Measurements from ENCODE around the gene IFT88. TPM values are rescaled to one million over a fixed set of nuclear protein-coding genes. Genes with fewer than 3 reads are reported as not detected.

IFT88 gene
- total RNA-seq, 2 experiments from 2014 or later, result 6.6 to 7.7 TPM

DNA sequence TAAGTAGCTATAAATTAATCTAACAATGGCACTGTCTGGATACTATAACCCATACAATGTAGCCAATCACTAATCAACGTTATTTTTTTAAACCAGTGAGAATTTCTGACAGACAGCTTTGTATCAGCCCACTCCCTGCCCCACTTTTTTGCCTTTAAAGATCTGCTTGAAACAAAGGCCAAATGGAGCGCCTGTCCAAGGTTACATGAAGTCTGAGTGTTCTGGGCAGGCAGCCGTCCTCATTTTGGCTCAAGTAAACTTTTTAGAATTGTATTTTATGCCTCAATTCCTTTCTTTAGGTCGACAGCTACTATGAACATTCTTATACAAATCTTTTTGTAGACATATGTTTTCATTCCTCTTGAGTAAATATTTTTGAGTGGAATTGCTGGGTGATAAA is 6.2 kb downstream of the IFT88 start:
- H3K4me1 Mint-ChIP-seq, result peaks cover 4% of the 10 kb centered on the region
- peaks cover 5% of the 10 kb centered on the region for H3K9me3 Mint-ChIP-seq
- POLR2A ChIA-PET, result interaction anchor here (0.6 kb wide), 1 partner anchor 138 kb away, joined by 4 read pairs; no protein-coding TSS in a partner anchor
- DNase-seq, result no peak
- H3K4me3 Mint-ChIP-seq, result no peak overlapping the region
- H3K27ac Mint-ChIP-seq, result no peak overlapping the region
- ATAC-seq (ENCODE audit: low read depth), result no peak
- no peaks in the 10 kb centered on the region for H3K27me3 Mint-ChIP-seq
- peaks cover 21% of the 10 kb centered on the region for H3K36me3 Mint-ChIP-seq

- no peaks in the 10 kb centered on the region for H3K27me3 Mint-ChIP-seq
- H3K36me3 Mint-ChIP-seq, result peaks cover 23% of the 10 kb centered on the region
- ATAC-seq (ENCODE audit: low read depth), result no peak
- peaks cover 5% of the 10 kb centered on the region for H3K9me3 Mint-ChIP-seq
- POLR2A ChIA-PET, result no interaction called here
- no peak overlapping the region for H3K27ac Mint-ChIP-seq
- no peak for DNase-seq
- peaks cover 2% of the 10 kb centered on the region for H3K4me1 Mint-ChIP-seq
- H3K4me3 Mint-ChIP-seq, result no peak overlapping the region
Observed at GRCh38 chr13:20573636-20574035, 6.7 kb downstream of the IFT88 start.

DNA sequence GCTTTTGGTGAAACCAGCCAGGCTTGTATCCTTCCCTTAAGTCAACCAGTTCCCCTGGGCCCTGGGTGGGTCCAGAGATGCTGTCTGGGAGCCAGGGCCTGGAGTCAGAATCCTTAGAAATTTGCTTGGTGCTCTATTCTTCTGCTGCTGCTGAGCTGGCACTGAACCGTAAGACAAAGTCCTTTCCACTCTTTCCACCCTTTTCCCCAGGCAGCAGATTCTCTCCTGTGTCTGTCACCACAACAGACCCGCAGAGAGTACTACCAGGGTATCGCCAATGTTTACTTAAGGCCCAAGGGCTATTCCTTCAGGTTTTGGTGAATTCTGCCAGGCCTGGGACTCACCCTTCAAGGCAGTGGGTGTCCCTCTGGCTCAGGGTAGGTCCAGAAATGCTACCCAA is 12.2 kb downstream of the IFT88 start:
- Mint-ChIP-seq H3K27me3 (no peaks in the 10 kb centered on the region), H3K36me3 (peaks cover 47% of the 10 kb centered on the region), H3K9me3 (peaks cover 14% of the 10 kb centered on the region), H3K27ac (no peak overlapping the region), H3K4me1 (no peaks in the 10 kb centered on the region), H3K4me3 (no peak overlapping the region)
- DNase-seq (no peak), ATAC-seq (ENCODE audit: low read depth) (no peak)
- POLR2A ChIA-PET, result no interaction called here

DNA sequence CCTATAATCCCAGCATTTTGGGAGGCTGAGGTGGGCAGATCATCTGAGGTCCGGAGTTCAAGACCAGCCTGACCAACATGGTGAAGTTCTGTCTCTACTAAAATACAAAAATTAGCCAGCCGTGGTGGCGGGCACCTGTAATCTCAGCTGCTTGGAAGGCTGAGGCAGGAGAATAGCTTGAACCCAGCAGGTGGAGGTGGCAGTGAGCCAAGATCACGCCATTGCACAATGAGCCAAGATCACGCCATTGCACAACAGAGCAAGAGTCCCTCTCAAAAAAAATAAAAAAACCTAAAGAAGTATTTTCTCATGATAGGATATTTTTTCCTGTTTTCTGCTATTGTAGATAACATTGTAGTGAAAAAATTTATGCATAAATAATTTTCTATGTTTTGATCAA is 13.3 kb downstream of the IFT88 start:
- ATAC-seq (ENCODE audit: low read depth) (no peak), DNase-seq (no peak)
- no peak overlapping the region for H3K27ac Mint-ChIP-seq
- H3K36me3 Mint-ChIP-seq, result peaks cover 50% of the 10 kb centered on the region
- H3K4me3 Mint-ChIP-seq, result no peak overlapping the region
- peaks cover 17% of the 10 kb centered on the region for H3K9me3 Mint-ChIP-seq
- no peaks in the 10 kb centered on the region for H3K27me3 Mint-ChIP-seq
- POLR2A ChIA-PET, result no interaction called here
- no peaks in the 10 kb centered on the region for H3K4me1 Mint-ChIP-seq

GRCh38 chr13:20582026-20582425 is 15.1 kb downstream of the IFT88 start:
- DNase-seq, result no peak
- H3K4me1 Mint-ChIP-seq, result no peaks in the 10 kb centered on the region
- no peak overlapping the region for H3K4me3 Mint-ChIP-seq
- peaks cover 14% of the 10 kb centered on the region for H3K9me3 Mint-ChIP-seq
- no peak for ATAC-seq (ENCODE audit: low read depth)
- H3K27ac Mint-ChIP-seq, result no peak overlapping the region
- H3K36me3 Mint-ChIP-seq, result peaks cover 48% of the 10 kb centered on the region
- POLR2A ChIA-PET, result no interaction called here
- no peaks in the 10 kb centered on the region for H3K27me3 Mint-ChIP-seq

DNA sequence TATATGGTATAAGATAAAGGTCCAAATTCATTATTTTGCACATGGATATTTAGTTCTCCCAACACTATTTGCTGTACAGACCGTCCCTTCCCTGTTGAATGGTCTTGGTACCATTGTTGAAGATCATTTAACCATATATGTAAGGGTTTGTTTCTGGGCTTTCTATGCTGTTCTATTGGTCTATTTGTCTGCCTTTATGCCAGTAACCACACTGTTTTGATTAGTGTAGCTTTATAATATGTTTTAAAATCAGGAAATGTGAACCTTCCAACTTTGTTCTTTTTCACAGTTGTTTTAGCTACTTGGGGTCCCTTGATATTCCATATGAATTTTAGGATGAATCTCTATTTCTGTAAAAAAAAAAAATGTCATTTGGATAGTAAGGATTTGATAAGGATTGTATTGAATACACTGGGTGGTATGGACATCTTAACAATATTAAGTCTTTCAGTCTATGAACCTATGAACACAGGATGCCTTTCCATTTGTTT is 16.9 kb downstream of the IFT88 start:
- ATAC-seq (ENCODE audit: low read depth) (no peak), DNase-seq (no peak)
- H3K36me3 Mint-ChIP-seq, result peaks cover 38% of the 10 kb centered on the region
- H3K27me3 Mint-ChIP-seq, result no peaks in the 10 kb centered on the region
- H3K4me3 Mint-ChIP-seq, result no peak overlapping the region
- peaks cover 12% of the 10 kb centered on the region for H3K9me3 Mint-ChIP-seq
- H3K27ac Mint-ChIP-seq, result no peak overlapping the region
- POLR2A ChIA-PET, result no interaction called here
- H3K4me1 Mint-ChIP-seq, result no peaks in the 10 kb centered on the region

DNA sequence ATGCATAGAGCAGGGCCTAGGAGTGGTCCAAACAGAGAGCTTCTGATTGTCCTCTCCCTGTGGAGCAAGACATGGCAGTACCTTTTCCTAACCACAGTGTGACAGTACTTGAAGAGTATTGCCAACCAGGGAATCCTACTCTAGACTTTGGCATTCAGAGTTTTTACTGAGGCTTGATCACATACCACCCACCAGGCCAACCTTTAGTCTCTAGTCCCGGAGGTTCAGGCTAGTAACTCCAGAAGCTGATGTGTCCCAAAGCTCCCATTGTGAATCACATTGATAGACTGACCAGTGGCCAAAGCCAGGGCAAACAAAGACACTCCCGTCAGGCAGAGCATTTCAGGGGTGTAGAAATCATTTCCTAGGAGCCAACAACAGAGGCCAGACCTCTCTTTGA is 18.4 kb downstream of the IFT88 start:
- no peaks in the 10 kb centered on the region for H3K4me1 Mint-ChIP-seq

DNA sequence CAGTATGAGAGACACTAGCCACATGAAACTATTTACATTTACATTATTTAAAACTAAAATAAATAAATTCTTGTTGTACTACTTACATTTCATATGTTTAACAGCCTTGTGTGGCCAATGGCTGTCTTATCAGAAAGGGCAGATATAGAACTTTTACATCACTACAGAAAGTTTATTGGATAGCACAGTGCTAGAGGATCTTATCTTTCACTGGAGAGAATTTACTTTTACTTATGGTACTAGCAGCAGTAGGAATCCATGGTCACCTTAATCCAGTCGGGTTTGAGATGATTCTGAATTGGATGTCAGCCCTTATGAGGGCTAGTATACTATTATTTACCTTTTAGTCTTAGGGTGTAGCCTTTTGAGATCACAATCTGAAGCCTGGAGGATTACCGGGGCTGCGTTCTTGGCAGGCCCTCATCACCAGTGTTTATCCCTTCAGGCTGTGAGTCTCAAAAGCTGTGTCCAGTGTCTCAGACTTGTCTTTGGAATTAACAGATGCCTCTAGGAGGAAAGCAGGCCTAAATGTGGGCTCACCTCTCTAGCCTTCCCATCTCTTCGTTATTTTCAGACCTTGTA is 21.7 kb downstream of the IFT88 start:
- H3K4me3 Mint-ChIP-seq, result no peak overlapping the region
- peaks cover 18% of the 10 kb centered on the region for H3K36me3 Mint-ChIP-seq
- H3K4me1 Mint-ChIP-seq, result no peaks in the 10 kb centered on the region
- ATAC-seq (ENCODE audit: low read depth) (no peak), DNase-seq (no peak)
- POLR2A ChIA-PET, result no interaction called here
- H3K27me3 Mint-ChIP-seq, result no peaks in the 10 kb centered on the region
- H3K9me3 Mint-ChIP-seq, result peaks cover 6% of the 10 kb centered on the region
- H3K27ac Mint-ChIP-seq, result no peak overlapping the region

More for the DNA sequence above, 18.4 kb downstream of the IFT88 start:
- peaks cover 12% of the 10 kb centered on the region for H3K9me3 Mint-ChIP-seq
- ATAC-seq (ENCODE audit: low read depth) (no peak), DNase-seq (no peak)
- H3K4me3 Mint-ChIP-seq, result no peak overlapping the region
- no peak overlapping the region for H3K27ac Mint-ChIP-seq
- H3K27me3 Mint-ChIP-seq, result no peaks in the 10 kb centered on the region
- H3K36me3 Mint-ChIP-seq, result peaks cover 30% of the 10 kb centered on the region
- POLR2A ChIA-PET, result no interaction called here

DNA sequence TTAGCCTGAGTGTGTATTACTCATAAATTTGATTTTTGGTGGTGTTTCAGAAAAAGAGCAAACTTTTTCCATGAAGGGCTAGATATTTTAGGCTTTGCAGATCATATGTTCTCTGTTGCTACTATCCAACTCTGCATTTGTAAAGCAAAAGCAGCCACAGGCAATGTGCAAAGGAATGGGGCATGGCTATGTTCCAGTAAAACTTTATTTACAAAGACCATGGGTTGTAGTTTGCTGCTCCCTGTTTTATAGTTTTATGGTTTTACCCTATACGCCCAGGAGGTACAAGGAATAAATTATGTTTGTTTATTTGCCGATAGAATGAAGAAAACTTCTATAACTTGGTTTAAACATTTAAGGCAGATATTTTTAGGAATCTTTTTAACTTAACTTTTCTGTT is 23.6 kb downstream of the IFT88 start:
- no peak for ATAC-seq (ENCODE audit: low read depth)
- H3K27ac Mint-ChIP-seq, result no peak overlapping the region
- peaks cover 4% of the 10 kb centered on the region for H3K36me3 Mint-ChIP-seq
- H3K9me3 Mint-ChIP-seq, result no peaks in the 10 kb centered on the region
- DNase-seq, result no peak
- no peaks in the 10 kb centered on the region for H3K27me3 Mint-ChIP-seq
- no peaks in the 10 kb centered on the region for H3K4me1 Mint-ChIP-seq
- H3K4me3 Mint-ChIP-seq, result no peak overlapping the region
- POLR2A ChIA-PET, result no interaction called here

- DNase-seq (no peak), ATAC-seq (ENCODE audit: low read depth) (no peak)
- Mint-ChIP-seq H3K9me3 (no peaks in the 10 kb centered on the region), H3K27ac (no peak overlapping the region), H3K4me3 (no peak overlapping the region), H3K36me3 (no peaks in the 10 kb centered on the region), H3K4me1 (no peaks in the 10 kb centered on the region), H3K27me3 (no peaks in the 10 kb centered on the region)
- POLR2A ChIA-PET, result no interaction called here
Observed at GRCh38 chr13:20592606-20593005, 25.6 kb downstream of the IFT88 start.

- DNase-seq, result no peak
- Mint-ChIP-seq H3K27ac (no peak overlapping the region), H3K4me1 (no peaks in the 10 kb centered on the region), H3K9me3 (no peaks in the 10 kb centered on the region), H3K36me3 (no peaks in the 10 kb centered on the region), H3K27me3 (no peaks in the 10 kb centered on the region), H3K4me3 (no peak overlapping the region)
- POLR2A ChIA-PET, result no interaction called here
- ATAC-seq (ENCODE audit: low read depth), result no peak
Observed at GRCh38 chr13:20594280-20594679, 27.3 kb downstream of the IFT88 start.

- H3K27ac Mint-ChIP-seq, result no peak overlapping the region
- H3K9me3 Mint-ChIP-seq, result no peaks in the 10 kb centered on the region
- H3K27me3 Mint-ChIP-seq, result no peaks in the 10 kb centered on the region
- H3K4me1 Mint-ChIP-seq, result no peaks in the 10 kb centered on the region
- no peak for DNase-seq
- H3K36me3 Mint-ChIP-seq, result no peaks in the 10 kb centered on the region
- POLR2A ChIA-PET, result no interaction called here
- H3K4me3 Mint-ChIP-seq, result no peak overlapping the region
- no peak for ATAC-seq (ENCODE audit: low read depth)
Observed at GRCh38 chr13:20607015-20607414, 40.1 kb downstream of the IFT88 start.

DNA sequence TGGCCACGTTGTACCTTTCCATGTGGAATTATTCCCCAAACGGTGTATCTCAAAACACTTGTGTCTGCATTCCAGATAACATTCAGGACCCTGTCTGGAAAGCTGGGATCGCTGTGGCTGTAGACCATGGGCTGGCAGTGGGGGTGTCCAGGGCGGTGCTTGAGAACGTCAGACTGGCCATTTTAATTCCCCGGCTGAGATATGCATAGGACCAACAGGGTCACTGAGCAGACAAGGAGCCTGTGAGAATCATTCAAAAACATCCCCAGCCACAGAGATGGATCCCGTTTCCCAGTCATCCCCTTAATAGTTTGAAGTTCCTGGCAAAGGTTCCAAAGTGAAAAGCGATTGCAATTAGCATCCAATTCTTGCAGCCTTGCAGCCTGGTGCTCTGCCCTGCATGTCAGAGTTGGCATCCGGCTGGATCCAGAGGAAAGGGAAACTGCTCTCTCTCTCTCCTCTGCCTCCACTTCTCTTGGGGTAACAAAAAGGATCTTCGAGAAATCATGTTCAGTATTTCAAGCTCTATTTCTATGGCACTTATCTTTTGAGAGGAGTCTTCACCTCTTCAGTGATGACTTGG is 41.6 kb downstream of the IFT88 start:
- Mint-ChIP-seq H3K36me3 (no peaks in the 10 kb centered on the region), H3K27me3 (no peaks in the 10 kb centered on the region), H3K27ac (no peak overlapping the region), H3K4me1 (no peaks in the 10 kb centered on the region), H3K9me3 (no peaks in the 10 kb centered on the region), H3K4me3 (no peak overlapping the region)
- no peak for ATAC-seq (ENCODE audit: low read depth)
- POLR2A ChIA-PET, result no interaction called here
- DNase-seq, result no peak

GRCh38 chr13:20609145-20609544 is 42.2 kb downstream of the IFT88 start:
- no peaks in the 10 kb centered on the region for H3K36me3 Mint-ChIP-seq
- POLR2A ChIA-PET, result no interaction called here
- H3K4me3 Mint-ChIP-seq, result no peak overlapping the region
- no peaks in the 10 kb centered on the region for H3K27me3 Mint-ChIP-seq
- DNase-seq (no peak), ATAC-seq (ENCODE audit: low read depth) (no peak)
- H3K27ac Mint-ChIP-seq, result no peak overlapping the region
- H3K9me3 Mint-ChIP-seq, result no peaks in the 10 kb centered on the region
- H3K4me1 Mint-ChIP-seq, result no peaks in the 10 kb centered on the region

Measured in activated naive CD8-positive, alpha-beta T cell treated with anti-CD3 and anti-CD28 coated beads, Interleukin-2, amount 10 ng/mL, durations not matched to agents 7 days and 5 days (primary cell).